ENCODE data around the gene RMND1. TPM values are rescaled to one million over a fixed set of nuclear protein-coding genes. Genes with fewer than 3 reads are reported as not detected.
A peak's percentile ranks its signal among the peaks of the same experiment; 100 is the strongest.

Gene RMND1
- total RNA-seq, 2 experiments from 2014 or later: 6.5 to 7.5 TPM

DNA sequence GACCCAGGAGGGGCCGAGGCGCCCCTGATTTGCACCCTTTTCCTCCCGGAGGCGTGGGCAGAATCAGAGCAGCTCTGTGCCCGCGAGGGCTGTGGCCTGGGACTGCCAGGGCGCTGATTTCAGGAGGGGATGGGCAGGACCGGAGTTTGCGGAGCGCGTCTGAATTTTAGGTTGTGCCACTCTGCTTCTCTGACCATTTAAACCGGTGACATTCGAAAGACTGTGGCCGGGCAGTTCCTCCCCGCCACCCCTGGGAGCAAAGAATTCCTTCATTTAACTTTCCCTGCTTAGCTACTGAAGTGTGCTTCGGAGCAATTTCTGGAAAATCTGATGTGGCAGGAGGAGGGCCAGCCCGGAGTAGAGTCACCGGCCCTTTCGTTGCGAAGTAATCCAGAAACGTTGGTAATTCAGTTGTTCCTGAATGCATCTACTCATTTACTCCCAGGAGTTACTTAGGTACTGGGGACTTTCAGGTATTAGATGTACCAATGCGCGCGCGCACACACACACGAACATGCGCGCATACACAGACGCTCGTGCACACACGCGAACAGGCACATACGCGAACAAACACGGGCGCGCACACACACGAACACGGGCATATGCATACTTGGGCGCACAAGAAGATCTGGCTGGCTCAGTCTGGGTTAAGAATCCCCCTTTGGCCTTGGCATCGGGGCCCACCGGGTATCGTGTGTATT is 42.5 kb upstream of the RMND1 start:
- Histone ChIP-seq H3K27ac (ENCODE audit: low read depth in 1 of 2, low read length in 2 of 2) (no peak overlapping the region), H3K4me3 (ENCODE audit: low read length) (peak overlapping the region; percentile 44), H3K27me3 (ENCODE audit: control insufficient read depth in 1 of 2, insufficient read depth in 2 of 2, low read length in 2 of 2) (peaks cover 13 to 38% of the 10 kb centered on the region in 2 experiments), H3K9me3 (ENCODE audit: control insufficient read depth in 1 of 2, insufficient read depth in 1 of 2, low read length in 2 of 2) (no peaks in the 10 kb centered on the region), H3K4me1 (ENCODE audit: insufficient read depth, low read length) (peaks cover 14% of the 10 kb centered on the region), H3K36me3 (ENCODE audit: insufficient read depth, low read length) (no peaks in the 10 kb centered on the region)
- ChIA-PET CTCF (no interaction called here), POLR2A (interaction anchor here (0.6 to 1.0 kb wide), 2 partner anchors 9 to 104 kb away, joined by 3 to 4 read pairs; no protein-coding TSS in a partner anchor)
- peaks cover 17% of the 10 kb centered on the region for H3K4me1 Mint-ChIP-seq (ENCODE audit: low read depth)
- TF ChIP-seq, protein P1, sequence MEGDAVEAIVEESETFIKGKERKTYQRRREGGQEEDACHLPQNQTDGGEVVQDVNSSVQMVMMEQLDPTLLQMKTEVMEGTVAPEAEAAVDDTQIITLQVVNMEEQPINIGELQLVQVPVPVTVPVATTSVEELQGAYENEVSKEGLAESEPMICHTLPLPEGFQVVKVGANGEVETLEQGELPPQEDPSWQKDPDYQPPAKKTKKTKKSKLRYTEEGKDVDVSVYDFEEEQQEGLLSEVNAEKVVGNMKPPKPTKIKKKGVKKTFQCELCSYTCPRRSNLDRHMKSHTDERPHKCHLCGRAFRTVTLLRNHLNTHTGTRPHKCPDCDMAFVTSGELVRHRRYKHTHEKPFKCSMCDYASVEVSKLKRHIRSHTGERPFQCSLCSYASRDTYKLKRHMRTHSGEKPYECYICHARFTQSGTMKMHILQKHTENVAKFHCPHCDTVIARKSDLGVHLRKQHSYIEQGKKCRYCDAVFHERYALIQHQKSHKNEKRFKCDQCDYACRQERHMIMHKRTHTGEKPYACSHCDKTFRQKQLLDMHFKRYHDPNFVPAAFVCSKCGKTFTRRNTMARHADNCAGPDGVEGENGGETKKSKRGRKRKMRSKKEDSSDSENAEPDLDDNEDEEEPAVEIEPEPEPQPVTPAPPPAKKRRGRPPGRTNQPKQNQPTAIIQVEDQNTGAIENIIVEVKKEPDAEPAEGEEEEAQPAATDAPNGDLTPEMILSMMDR (IDR thresholded peaks at IDR 0.05): no peak
- DNase-seq (peak in 3 of 14 experiments; percentile 14 to 43 (median 40)), ATAC-seq (ENCODE audit: poor library complexity) (peak; percentile 44)
- intact Hi-C loops (cut with DNase I, micrococcal nuclease): no loop called here
- H3K4me3 Mint-ChIP-seq: peak overlapping the region; percentile 76
- H3K36me3 Mint-ChIP-seq (ENCODE audit: low read depth): no peaks in the 10 kb centered on the region
- peaks cover 59% of the 10 kb centered on the region for H3K27me3 Mint-ChIP-seq
- H3K9me3 Mint-ChIP-seq: no peaks in the 10 kb centered on the region
- no peak overlapping the region for H3K27ac Mint-ChIP-seq

DNA sequence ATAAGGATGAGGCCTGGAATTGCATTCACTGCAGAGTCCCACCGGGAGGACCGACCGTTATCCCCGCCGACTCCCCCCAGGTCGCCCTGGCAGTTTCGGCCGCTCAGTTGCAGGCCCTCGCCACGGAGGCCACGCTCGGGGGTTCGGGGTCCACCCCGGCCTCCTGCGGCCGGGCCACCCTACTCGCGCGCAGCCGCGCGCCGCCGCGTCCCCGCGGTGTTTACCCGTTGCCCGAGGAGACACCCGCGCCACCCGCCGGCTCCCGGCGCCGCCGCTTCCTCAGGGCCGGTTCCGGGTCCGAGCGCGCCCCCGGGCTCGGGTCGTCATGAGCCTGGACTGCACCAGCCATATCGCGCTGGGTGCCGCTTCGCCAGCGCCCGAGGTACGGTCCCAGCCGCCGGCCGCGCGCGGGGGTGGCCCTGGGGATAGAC is 41.9 kb upstream of the RMND1 start, which contains the start of gene CCDC170:
Gene CCDC170 (plus strand): TSS at position 214 of the 431 bp plus-strand sequence. CDS start 112 bp downstream, at position 326.
- CTCF ChIA-PET: no interaction called here
- ATAC-seq (ENCODE audit: poor library complexity) (no peak), DNase-seq (peak in 1 of 14 experiments; percentile 16)
- Mint-ChIP-seq H3K27me3 (peaks cover 59% of the 10 kb centered on the region), H3K4me3 (peak within 1 kb of the TSS; percentile 76), H3K4me1 (ENCODE audit: low read depth) (peaks cover 17% of the 10 kb centered on the region), H3K27ac (no peak within 1 kb of the TSS), H3K36me3 (ENCODE audit: low read depth) (no peaks in the 10 kb centered on the region), H3K9me3 (no peaks in the 10 kb centered on the region)
- TF ChIP-seq, protein P1 (IDR thresholded peaks at IDR 0.05): no peak
- Histone ChIP-seq H3K4me1 (ENCODE audit: insufficient read depth, low read length) (peaks cover 14% of the 10 kb centered on the region), H3K36me3 (ENCODE audit: insufficient read depth, low read length) (no peaks in the 10 kb centered on the region), H3K9me3 (ENCODE audit: control insufficient read depth in 1 of 2, insufficient read depth in 1 of 2, low read length in 2 of 2) (no peaks in the 10 kb centered on the region), H3K4me3 (ENCODE audit: low read length) (peak within 1 kb of the TSS; percentile 44), H3K27ac (ENCODE audit: low read depth in 1 of 2, low read length in 2 of 2) (no peak within 1 kb of the TSS), H3K27me3 (ENCODE audit: control insufficient read depth in 1 of 2, insufficient read depth in 2 of 2, low read length in 2 of 2) (peaks cover 13 to 38% of the 10 kb centered on the region in 2 experiments)
- POLR2A ChIA-PET: interaction anchor here (0.6 to 1.0 kb wide), 2 partner anchors 8 to 104 kb away, joined by 3 to 4 read pairs; no protein-coding TSS in a partner anchor
- intact Hi-C loops (cut with DNase I, micrococcal nuclease): no loop called here

DNA sequence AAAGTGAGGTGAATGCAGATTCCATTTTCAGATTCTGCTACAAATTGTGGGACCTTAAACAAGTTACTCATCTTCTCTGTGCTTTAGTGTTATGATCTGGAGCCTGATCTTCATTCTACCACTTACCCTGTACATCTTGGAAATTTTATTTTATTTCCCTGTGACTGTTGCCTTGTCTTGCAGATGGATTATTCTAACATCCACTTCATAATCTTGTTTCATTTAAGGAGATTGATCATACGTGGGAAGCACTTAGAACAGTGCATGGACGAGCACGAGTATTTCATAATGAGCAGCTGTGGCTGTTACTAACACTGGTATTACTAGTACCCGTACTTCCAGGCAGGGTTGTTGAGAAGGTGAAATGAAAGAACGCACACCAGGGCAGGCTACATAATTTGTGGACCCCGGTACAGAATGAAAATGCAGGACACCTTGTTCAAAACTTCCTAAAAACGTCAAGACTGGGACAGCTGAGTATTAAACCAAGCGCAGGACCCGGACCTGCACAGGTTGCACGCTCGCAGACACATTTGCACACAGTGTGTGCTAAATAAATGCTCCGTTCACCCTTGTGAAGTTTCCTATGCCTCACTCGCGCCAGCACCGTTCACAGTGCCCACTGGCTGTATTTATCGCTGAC is 41.4 kb upstream of the RMND1 start:
- Mint-ChIP-seq H3K36me3 (ENCODE audit: low read depth) (no peaks in the 10 kb centered on the region), H3K27me3 (peaks cover 54% of the 10 kb centered on the region), H3K4me3 (peak overlapping the region; percentile 16), H3K9me3 (no peaks in the 10 kb centered on the region), H3K27ac (no peak overlapping the region), H3K4me1 (ENCODE audit: low read depth) (peaks cover 17% of the 10 kb centered on the region)
- Histone ChIP-seq H3K4me3 (ENCODE audit: low read length) (peak overlapping the region; percentile 15), H3K27ac (ENCODE audit: low read depth in 1 of 2, low read length in 2 of 2) (no peak overlapping the region), H3K36me3 (ENCODE audit: insufficient read depth, low read length) (no peaks in the 10 kb centered on the region), H3K9me3 (ENCODE audit: control insufficient read depth in 1 of 2, insufficient read depth in 1 of 2, low read length in 2 of 2) (no peaks in the 10 kb centered on the region), H3K4me1 (ENCODE audit: insufficient read depth, low read length) (peaks cover 14% of the 10 kb centered on the region), H3K27me3 (ENCODE audit: control insufficient read depth in 1 of 2, insufficient read depth in 2 of 2, low read length in 2 of 2) (peaks cover 13 to 38% of the 10 kb centered on the region in 2 experiments)
- ATAC-seq (ENCODE audit: poor library complexity) (no peak), DNase-seq (no peak)
- TF ChIP-seq, protein P1 (IDR thresholded peaks at IDR 0.05): no peak
- CTCF ChIA-PET: interaction anchor here (0.7 to 1.3 kb wide), 2 partner anchors 8 to 44 kb away, joined by 3 to 4 read pairs; no protein-coding TSS in a partner anchor
- intact Hi-C loops (cut with DNase I, micrococcal nuclease): no loop called here
- POLR2A ChIA-PET: no interaction called here
